Measurements from ENCODE around the gene KIF24.

GRCh38 chr9:34331196-34331595 lies 2.1 kb upstream of the KIF24 start:
- TF ChIP-seq CTCF (IDR thresholded peaks at IDR 0.05) (no peak), POLR2A (IDR thresholded peaks at IDR 0.05) (no peak)
